ENCODE results near the gene CEACAM3.

DNA sequence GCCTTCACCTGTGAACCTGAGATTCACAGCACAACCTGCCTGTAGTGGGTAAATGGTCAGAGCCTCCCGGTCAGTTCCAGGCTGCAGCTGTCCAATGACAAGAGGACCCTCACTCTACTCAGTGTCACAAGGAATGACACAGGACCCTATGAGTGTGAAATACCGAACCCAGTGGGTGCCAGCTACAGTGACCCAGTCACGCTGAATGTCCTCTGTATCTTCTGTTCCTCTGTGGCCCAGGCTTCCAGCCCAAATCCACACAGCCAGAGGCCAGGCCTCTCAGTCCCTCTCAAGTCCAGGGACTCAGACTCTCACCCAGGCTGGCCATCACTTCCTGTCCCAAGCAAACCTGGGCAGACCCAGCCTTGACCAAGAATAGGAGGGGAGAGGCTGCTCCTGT lies 10.8 kb downstream of the CEACAM3 start:
- TF ChIP-seq, protein P1, sequence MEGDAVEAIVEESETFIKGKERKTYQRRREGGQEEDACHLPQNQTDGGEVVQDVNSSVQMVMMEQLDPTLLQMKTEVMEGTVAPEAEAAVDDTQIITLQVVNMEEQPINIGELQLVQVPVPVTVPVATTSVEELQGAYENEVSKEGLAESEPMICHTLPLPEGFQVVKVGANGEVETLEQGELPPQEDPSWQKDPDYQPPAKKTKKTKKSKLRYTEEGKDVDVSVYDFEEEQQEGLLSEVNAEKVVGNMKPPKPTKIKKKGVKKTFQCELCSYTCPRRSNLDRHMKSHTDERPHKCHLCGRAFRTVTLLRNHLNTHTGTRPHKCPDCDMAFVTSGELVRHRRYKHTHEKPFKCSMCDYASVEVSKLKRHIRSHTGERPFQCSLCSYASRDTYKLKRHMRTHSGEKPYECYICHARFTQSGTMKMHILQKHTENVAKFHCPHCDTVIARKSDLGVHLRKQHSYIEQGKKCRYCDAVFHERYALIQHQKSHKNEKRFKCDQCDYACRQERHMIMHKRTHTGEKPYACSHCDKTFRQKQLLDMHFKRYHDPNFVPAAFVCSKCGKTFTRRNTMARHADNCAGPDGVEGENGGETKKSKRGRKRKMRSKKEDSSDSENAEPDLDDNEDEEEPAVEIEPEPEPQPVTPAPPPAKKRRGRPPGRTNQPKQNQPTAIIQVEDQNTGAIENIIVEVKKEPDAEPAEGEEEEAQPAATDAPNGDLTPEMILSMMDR (IDR thresholded peaks at IDR 0.05): no peak
- no peak for TF ChIP-seq POLR2A (IDR thresholded peaks at IDR 0.05)
